A549 (cell line): ENCODE measurements around the gene BACE1.
"Not testable (repeated sequence)": the region's sequence is repeated elsewhere in the genome, so short reads cannot be mapped to it uniquely, and the experiment has no call there.

Experiments
- CEBPB ChIP-seq, 2 experiments: fragments of >200 bp in 1 of 2; sonication (Bioruptor Twin) in 1 of 2; formaldehyde crosslinking in 1 of 2; IDR thresholded peaks; 2 replicates each; pipeline ENCODE4 v1.6.1; 2012 to 2016
- CHD2 ChIP-seq: fragments of 150-350 bp; IDR thresholded peaks from 2 replicates; pipeline ENCODE4 v1.6.1; 2014; ENCODE audit warnings: low read length; ENCODE audit not compliant: partially characterized antibody
- CTCF ChIP-seq: fragments of >200 bp; sonication (Bioruptor Twin); formaldehyde crosslinking; IDR thresholded peaks from 3 replicates; pipeline ENCODE4 v1.5.1; 2016
- EHMT2 ChIP-seq: fragments of 200-600 bp; sonication (generic); IDR thresholded peaks from 2 replicates; pipeline ENCODE4 v1.6.1; 2016; ENCODE audit warnings: antibody characterized with exemption, low read depth, mild to moderate bottlenecking, moderate library complexity
- GATA3 ChIP-seq: IDR thresholded peaks from 2 replicates; pipeline ENCODE4 v1.6.1; 2012; ENCODE audit warnings: borderline replicate concordance
- HMGXB4 ChIP-seq: fragments of 250-450 bp; sonication (Bioruptor Pico); IDR thresholded peaks from 2 replicates; pipeline ENCODE4 v1.5.0; 2021; ENCODE audit warnings: mild to moderate bottlenecking, moderate library complexity, borderline replicate concordance
- MAX ChIP-seq: IDR thresholded peaks from 2 replicates; pipeline ENCODE4 v1.6.1; 2012
- PHF8 ChIP-seq: fragments of 200-600 bp; sonication (generic); IDR thresholded peaks from 2 replicates; pipeline ENCODE4 v1.6.1; 2016; ENCODE audit warnings: low read depth, mild to moderate bottlenecking, antibody characterized with exemption, moderate library complexity, borderline replicate concordance
- POLR2A ChIP-seq: IDR thresholded peaks from 2 replicates; pipeline ENCODE4 v1.6.1; 2012; ENCODE audit warnings: mild to moderate bottlenecking, low read length
- REST ChIP-seq: fragments of 200-600 bp; sonication (generic); IDR thresholded peaks from 2 replicates; pipeline ENCODE4 v1.6.1; 2016; ENCODE audit warnings: antibody characterized with exemption, mild to moderate bottlenecking, moderate library complexity
- RNF2 ChIP-seq: fragments of 200-600 bp; sonication (generic); IDR thresholded peaks from 2 replicates; pipeline ENCODE4 v1.6.1; 2016; ENCODE audit warnings: low read depth, mild to moderate bottlenecking, antibody characterized with exemption, moderate library complexity, borderline replicate concordance
- SMC3 ChIP-seq: fragments of >200 bp; sonication (Bioruptor Twin); formaldehyde crosslinking; IDR thresholded peaks from 3 replicates; pipeline ENCODE4 v1.6.1; 2018; ENCODE audit warnings: inconsistent platforms
- USF2 ChIP-seq: fragments of 450-650 bp; IDR thresholded peaks from 2 replicates; pipeline ENCODE4 v1.6.1; 2014; ENCODE audit warnings: antibody characterized with exemption

DNA sequence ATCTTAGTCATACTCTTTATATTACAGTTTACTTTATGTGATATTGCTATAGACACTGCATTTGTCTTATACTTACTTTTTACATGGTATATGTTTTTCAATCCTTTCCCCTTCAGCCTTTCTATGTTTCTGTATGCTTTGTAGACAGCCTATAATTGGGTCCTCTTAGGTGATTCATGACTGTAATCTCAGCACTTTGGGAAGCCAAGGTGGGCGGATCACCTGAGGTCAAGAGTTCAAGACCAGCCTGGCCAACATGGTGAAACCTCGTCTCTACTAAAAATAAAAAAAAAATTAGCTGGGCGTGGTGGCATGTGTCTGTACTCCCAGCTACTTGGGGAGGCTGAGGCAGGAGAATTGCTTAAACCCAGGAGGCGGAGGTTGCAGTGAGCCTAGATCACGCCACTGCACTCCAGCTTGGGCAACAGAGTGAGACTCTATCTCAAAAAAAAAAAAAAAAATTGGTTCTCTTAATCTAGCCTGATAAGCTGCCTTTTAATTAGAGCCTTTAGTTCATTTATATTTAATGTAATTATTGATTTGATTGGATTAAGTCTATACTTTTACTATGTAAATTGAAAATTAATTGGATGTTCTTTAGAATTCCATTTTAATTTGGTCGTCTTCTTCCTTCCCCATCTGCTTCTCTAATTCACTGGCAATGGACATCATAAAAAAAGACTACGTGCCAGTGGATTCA is 51.3 kb downstream of the BACE1 start:
- not testable (repeated sequence) for TF ChIP-seq CEBPB (IDR thresholded peaks at IDR 0.05); MAX; CTCF; USF2; POLR2A; HMGXB4 (CRISPR knock-in tag); SMC3; CHD2; GATA3; REST; PHF8; RNF2; EHMT2
